Breast epithelium (tissue), 4 donors: Measurements from ENCODE around the gene PRODH2. TPM values are rescaled to one million over a fixed set of nuclear protein-coding genes. Genes with fewer than 3 reads are reported as not detected.

Source experiments
- DNase-seq, 2 donors: peaks; one replicate each; pipeline ENCODE4 v3.0.0-alpha.2; 2019; ENCODE audit warnings: low spot score in 2 of 2
- H3K27ac ChIP-seq, 2 donors: fragments of 200-600 bp; sonication (generic) in 1 of 2; one replicate each; pipeline ENCODE4 v1.5.1; 2016 to 2019; ENCODE audit warnings: mild to moderate bottlenecking in 1 of 2
- H3K27me3 ChIP-seq, 2 donors: fragments of 200-600 bp; sonication (generic) in 1 of 2; one replicate each; pipeline versions ENCODE4 v1.5.1 to v1.6.0; 2017 to 2019; ENCODE audit warnings: control low read depth in 1 of 2, mild to moderate bottlenecking in 1 of 2
- H3K36me3 ChIP-seq: fragments of 200-600 bp; one replicate; pipeline ENCODE4 v1.5.1; 2019
- H3K4me1 ChIP-seq, 2 donors: fragments of 200-600 bp; sonication (generic); one replicate each; pipeline ENCODE4 v1.5.1; 2016 to 2019; ENCODE audit warnings: control low read depth in 1 of 2
- H3K4me3 ChIP-seq, 3 donors: fragments of 200-600 bp; sonication (generic); 1 replicate in 2 of 3; 2 replicates in 1 of 3; pipeline ENCODE4 v1.5.1; 2016 to 2019; ENCODE audit warnings: mild to moderate bottlenecking in 3 of 3, moderate library complexity in 2 of 3
- H3K9me3 ChIP-seq, 2 donors: fragments of 200-600 bp; sonication (generic) in 1 of 2; one replicate each; pipeline ENCODE4 v1.5.1; 2016 to 2019; ENCODE audit warnings: control low read depth in 1 of 2
- POLR2A ChIP-seq: fragments of 450-650 bp; IDR thresholded peaks from one replicate; pipeline ENCODE4 v1.6.1; 2016; ENCODE audit warnings: antibody characterized with exemption, mild to moderate bottlenecking, moderate library complexity
- POLR2AphosphoS5 ChIP-seq, 3 donors: sonication (generic); formaldehyde crosslinking; IDR thresholded peaks; one replicate each; pipeline ENCODE4 v1.6.1; 2017; ENCODE audit warnings: antibody characterized with exemption in 3 of 3
- intact Hi-C: fragments of 100-400 bp; cut with DNase I; formaldehyde crosslinking; loops from one replicate; pipeline ENCODE4 v1.15.1; 2023; ENCODE audit warnings: low total_unique reads
- total RNA-seq, 3 donors: library from RNA; depleted of rRNA; stranded (reverse); fragments of >200 nt; gene quantifications; one replicate each; pipeline ENCODE4 v1.1.0, GENCODE V29; 2016
- TF ChIP-seq, protein P1 (sequence below), 3 donors: fragments of 450-650 bp; IDR thresholded peaks; one replicate each; pipeline ENCODE4 v1.5.1; 2016 to 2017; ENCODE audit warnings: antibody characterized with exemption in 3 of 3, mild to moderate bottlenecking in 3 of 3, moderate library complexity in 3 of 3

Gene PRODH2
- total RNA-seq, 3 donors from 2014 or later, result not detected

DNA sequence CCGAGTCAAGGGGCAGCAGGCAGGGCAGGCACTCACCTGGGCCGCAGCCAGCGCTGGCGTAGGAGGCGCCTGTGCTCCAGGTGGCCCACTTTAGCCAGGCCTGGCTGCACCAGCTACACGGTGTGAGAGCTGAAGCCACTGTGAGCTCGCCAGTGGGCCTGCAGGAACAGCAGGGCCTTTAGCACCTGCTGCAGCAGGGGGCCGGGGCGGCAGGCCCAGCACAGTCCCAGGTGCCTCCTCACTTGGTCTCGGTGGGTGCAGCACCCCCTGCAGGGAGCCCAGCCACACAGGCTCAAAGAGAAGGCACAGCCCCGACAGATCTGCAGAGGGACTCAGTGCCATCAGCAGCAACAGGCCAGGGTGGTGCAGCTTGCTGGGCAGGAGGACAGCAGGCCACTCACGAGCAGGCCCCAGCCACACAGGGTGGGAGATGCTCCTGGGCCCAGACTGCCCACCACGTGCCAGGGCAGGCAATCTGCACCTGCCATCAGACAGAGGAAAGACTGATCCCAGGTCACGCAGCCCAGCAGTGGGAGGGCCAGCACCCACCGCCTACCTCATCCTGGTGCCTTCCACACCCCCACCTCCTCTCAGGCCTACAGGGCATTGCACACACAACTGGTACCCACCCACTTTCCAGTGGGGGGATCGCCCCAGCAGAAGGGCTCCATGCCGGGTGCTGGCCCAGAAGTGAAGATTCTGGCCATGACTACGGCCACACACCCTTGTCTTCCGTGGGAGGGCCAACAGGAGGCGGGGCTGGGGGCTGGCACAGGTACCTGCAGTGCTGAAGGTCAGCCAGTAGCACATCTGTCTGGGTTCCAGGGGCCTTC lies 21.4 kb downstream of the PRODH2 start:
- no peak for DNase-seq
- intact Hi-C loops, result no loop called here

DNA sequence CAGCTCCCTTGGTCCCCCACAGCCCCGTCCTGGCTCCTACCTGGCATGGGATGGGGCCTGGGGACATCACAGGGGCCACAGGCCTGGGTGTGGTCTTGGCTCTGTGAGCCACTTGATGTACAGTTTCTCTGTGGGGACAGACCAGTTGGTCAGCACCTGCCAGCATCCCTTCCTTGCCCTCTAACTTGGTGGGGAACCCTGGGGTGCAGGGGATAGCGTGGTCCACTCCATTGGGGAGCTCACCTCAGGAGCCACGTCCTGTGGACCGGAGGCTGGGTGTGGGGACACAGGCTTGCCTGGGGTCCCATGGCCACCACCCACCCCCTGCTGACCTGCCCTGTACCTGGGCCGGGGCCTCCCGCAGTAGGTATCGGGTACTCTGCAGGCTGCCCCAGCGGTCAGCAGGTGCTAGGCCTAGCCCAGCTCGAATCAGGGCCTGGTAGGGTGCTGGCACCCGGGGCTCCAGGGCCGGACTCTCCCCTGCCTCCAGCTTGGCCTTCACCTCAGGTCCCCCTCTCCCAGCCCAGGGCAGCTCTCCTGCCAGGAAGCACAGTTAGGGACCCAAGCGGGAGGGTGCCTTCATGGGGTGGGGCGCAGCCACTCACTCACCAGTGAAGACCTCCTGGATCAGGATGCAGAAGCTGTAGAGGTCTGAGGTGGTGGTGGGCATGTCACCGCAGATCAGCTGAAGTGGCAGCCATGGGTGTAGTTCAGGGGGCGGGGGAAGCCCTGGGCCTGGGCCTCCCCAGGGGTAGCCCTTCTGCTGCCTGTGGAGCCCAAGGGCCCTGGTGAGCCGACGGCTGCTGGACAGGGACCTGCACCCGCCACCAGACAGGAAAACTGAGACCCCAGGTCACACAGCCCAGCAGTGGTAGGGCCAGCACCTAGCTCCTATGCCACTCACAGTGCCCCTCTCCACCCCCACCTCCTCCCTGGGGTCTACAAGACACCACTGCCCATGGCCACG lies 22.4 kb downstream of the PRODH2 start:
- no peaks in the 10 kb centered on the region for H3K9me3 ChIP-seq
- H3K36me3 ChIP-seq, result no peaks in the 10 kb centered on the region
- no peak overlapping the region for H3K4me3 ChIP-seq
- no peak for DNase-seq
- H3K4me1 ChIP-seq, result no peaks in the 10 kb centered on the region
- no peaks in the 10 kb centered on the region for H3K27me3 ChIP-seq
- TF ChIP-seq POLR2A (no peak), POLR2AphosphoS5 (IDR thresholded peaks at IDR 0.05) (no peak)
- TF ChIP-seq, protein P1, sequence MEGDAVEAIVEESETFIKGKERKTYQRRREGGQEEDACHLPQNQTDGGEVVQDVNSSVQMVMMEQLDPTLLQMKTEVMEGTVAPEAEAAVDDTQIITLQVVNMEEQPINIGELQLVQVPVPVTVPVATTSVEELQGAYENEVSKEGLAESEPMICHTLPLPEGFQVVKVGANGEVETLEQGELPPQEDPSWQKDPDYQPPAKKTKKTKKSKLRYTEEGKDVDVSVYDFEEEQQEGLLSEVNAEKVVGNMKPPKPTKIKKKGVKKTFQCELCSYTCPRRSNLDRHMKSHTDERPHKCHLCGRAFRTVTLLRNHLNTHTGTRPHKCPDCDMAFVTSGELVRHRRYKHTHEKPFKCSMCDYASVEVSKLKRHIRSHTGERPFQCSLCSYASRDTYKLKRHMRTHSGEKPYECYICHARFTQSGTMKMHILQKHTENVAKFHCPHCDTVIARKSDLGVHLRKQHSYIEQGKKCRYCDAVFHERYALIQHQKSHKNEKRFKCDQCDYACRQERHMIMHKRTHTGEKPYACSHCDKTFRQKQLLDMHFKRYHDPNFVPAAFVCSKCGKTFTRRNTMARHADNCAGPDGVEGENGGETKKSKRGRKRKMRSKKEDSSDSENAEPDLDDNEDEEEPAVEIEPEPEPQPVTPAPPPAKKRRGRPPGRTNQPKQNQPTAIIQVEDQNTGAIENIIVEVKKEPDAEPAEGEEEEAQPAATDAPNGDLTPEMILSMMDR (IDR thresholded peaks at IDR 0.05), result no peak
- intact Hi-C loops, result no loop called here
- no peak overlapping the region for H3K27ac ChIP-seq

More for the DNA sequence above, 21.4 kb downstream of the PRODH2 start:
- H3K27me3 ChIP-seq, result no peaks in the 10 kb centered on the region
- no peak overlapping the region for H3K4me3 ChIP-seq
- no peaks in the 10 kb centered on the region for H3K36me3 ChIP-seq
- H3K4me1 ChIP-seq, result no peaks in the 10 kb centered on the region
- TF ChIP-seq POLR2A (no peak), POLR2AphosphoS5 (IDR thresholded peaks at IDR 0.05) (no peak)
- TF ChIP-seq, protein P1 (IDR thresholded peaks at IDR 0.05), result no peak
- H3K9me3 ChIP-seq, result no peaks in the 10 kb centered on the region
- H3K27ac ChIP-seq, result no peak overlapping the region

DNA sequence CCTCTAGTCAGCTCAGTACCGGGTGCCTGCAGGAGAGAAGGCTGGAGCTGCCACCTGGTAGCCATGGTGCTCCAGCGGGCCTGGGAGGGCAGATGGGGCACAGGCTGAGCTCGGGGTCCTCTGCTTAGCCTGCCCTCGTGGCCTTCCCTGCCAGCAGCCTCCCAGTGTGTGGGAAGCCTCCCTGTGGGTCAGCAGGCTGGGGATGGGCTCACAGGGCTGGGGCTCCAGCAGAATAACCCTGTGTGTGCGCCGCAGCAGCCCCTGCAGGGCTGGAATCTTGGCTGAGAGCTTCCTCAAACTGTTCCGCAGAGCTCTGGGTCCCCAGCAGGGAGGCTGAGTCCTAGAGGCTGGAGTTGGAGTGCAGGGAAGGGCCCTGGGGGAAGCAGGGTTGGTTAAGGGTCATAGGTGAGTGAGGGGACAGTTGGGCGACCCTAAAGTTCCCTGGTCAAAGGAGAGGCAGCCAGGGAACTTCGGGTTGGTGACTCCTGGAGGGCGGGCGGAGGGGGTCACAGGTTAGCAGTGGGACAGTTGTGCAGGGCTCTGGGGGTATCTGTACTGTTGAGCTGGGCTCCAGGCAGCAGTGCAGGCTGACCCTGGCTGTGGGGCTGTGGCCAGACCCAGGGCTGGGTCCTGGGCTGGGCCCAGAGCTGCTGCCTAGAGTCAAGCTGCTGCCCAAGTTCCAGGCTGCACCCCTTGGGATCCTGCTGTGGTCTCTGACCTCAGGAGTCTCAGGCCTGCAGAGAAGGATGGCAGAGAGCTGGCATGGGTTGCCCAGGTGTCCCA lies 23.3 kb downstream of the PRODH2 start:
- DNase-seq, result no peak
- no peak for TF ChIP-seq POLR2A
- no peak for TF ChIP-seq POLR2AphosphoS5 (IDR thresholded peaks at IDR 0.05)
- TF ChIP-seq, protein P1 (IDR thresholded peaks at IDR 0.05), result no peak
- Histone ChIP-seq H3K9me3 (no peaks in the 10 kb centered on the region), H3K27ac (no peak overlapping the region), H3K27me3 (no peaks in the 10 kb centered on the region), H3K36me3 (no peaks in the 10 kb centered on the region), H3K4me3 (no peak overlapping the region), H3K4me1 (no peaks in the 10 kb centered on the region)
- intact Hi-C loops, result no loop called here

DNA sequence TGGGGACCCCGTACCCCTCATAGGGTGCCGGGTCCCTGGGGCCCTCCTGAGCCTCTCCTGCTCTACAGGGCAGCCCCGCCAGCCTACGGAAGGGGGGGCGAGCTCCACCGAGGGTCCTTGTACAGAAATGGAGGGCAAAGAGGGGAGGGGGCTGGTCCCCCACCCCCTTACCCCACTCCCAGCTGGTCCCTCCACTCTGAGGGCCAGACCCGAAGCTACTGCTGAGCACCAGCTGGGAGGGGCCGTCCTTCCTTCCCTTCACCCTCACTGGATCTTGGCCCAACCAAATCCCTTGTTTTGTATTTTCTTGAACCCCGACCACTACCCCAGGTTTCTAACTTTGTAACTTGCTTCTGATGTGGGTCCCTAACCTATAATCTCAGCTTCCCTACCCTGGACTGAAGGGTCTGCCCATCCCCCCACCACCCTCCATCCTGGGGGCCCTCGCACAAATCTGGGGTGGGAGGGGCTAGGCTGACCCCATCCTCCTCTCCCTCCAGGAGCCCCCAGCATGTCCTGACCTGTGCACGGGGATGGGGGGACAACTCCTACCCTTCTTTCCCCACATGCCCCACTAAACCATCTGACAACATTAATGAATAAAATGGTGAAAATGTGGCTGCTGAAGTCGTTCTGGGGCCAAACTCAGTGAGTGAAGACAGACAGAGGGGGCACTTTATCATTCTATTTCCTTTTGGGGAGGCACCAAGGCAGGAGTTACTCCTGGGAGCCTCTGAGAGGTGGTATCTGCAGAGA lies 24.3 kb downstream of the PRODH2 start:
- H3K27me3 ChIP-seq, result no peaks in the 10 kb centered on the region
- H3K4me1 ChIP-seq, result no peaks in the 10 kb centered on the region
- intact Hi-C loops, result no loop called here

More for the DNA sequence above, 24.3 kb downstream of the PRODH2 start:
- TF ChIP-seq, protein P1 (IDR thresholded peaks at IDR 0.05), result no peak
- TF ChIP-seq POLR2A (no peak), POLR2AphosphoS5 (IDR thresholded peaks at IDR 0.05) (no peak)
- DNase-seq, result no peak
- H3K27ac ChIP-seq, result no peak overlapping the region
- H3K4me3 ChIP-seq, result no peak overlapping the region
- no peaks in the 10 kb centered on the region for H3K9me3 ChIP-seq
- no peaks in the 10 kb centered on the region for H3K36me3 ChIP-seq
